EL (cell line): ENCODE measurements around the gene TMEM109.

Experiments
- DNase-seq: peaks from one replicate; pipeline ENCODE4 v3.0.0-alpha.2; 2016

The TMEM109 gene

DNA sequence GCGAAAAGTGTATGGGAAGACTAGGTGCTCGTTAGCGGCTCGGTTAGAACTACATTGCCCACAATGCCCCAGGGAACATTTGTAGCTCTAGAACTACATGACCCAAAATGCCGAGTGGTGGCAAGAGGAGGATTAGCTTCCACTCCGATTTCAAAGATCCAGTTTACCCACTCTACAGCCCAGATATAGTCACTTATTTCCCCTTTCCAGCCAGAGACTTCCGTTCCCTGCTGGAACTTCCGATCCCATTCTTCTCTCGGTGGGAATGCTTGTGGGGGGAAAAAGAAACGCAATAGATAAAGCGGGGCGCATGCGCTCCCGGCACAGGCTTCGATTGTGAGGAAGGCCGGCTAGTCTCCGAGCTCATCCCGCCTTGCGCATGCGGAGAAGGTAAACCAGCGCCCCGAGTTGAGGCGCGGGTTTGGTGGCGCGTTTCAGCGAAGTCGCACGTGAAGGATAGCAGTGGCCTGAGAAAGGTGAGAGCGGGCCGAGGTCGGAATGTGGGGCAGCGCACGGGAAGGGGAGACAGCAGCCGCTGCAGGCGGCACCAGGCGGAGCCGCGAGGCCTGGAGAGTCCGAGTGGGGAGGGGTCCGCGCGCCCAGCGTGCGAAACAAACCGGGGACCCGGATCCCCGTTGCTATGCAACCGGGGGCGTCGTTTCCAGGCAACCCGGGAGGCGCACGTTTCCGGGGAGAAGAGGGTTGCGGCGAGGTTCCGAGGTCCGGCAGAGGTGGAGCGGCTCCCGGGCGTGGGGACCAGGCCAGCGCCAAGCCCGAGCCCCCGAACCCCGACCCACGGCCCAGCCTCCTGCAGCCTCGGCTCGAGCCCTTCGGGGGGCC is at the start of gene TMEM109:
Gene TMEM109 (plus strand): TSS at position 366 of the 840 bp plus-strand sequence. CDS start 5,536 bp downstream, outside the sequence.
- peak; percentile 93 for DNase-seq

GRCh38 chr11:60864856-60865513 is 49.0 kb upstream of the TMEM109 start:
- no peak for DNase-seq

- DNase-seq: no peak
Observed at GRCh38 chr11:60866911-60867870, 46.8 kb upstream of the TMEM109 start, which contains the start of gene ZP1. Gene ZP1 (plus strand): TSS chr11:60867542. CDS start chr11:60867562, 20 bp downstream.

DNA sequence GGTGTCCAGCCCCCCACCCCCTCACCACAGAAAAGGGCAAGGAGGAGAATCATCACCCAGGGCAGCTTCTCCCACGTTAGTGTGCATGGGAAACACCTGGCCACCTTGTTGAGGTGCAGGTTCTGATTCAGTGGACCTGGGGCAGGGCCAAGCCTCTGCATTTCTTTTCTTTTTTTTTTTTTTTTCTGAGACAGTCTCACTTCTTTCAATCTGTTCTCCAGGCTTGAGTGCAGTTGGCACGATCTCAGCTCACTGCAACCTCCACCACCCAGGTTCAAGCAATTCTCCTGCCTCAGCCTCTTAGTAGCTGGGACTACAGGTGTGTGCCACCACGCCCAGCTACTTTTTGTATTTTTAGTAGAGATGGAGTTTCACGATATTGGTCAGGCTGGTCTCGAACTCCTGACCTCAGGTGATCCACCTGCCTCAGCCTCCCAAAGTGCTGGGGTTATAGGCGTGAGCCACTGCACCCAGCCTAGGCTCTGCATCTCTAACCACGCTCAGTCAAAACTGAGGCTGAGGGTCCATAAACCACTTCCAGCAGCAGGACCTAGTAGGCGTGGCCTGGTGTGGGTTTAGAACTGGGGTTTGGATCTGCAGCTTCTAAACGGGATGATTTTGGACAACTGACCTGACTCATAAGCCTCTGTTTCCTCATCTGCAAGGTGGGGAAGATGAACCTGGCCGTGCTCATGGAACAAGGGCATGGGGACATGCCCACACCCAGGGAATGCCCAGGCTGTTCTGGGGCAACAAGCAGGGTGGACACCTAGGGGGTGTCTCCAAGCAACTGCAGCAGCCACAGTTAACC is 45.9 kb upstream of the TMEM109 start:
- DNase-seq: no peak

DNA sequence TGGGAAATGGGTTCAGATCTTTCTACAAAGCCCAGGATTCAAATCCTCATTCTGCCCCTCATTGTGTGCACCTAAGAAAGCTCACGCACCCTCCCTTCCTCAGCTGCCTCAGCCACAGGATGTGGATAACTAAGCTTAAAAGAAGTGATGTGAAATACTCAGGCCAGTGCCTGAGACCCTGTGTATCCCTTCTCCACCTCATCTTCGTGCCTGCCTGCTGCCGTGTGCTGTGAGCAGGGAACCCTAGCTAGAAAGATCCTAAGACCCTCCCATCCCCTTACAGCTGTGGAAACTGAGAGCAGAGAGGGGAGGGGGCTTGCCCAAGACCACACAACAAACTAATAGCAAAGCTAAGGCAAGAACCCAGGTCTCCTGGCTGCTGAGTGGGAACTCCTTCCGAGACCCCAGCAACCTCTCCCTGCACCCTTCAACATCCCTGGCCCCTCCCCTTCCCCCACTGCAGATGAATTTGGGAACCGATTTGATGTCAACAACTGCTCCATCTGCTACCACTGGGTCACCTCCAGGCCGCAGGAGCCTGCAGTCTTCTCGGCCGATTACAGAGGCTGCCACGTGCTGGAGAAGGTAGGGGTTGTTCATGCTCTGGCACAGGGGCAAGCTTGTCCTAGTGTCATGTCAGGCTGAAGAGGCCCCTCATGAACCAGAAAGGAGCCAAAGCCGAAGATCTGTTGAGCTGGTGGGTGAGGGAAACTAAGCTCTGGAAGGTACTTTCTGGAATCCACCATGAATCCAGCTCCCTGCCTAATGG is 45.1 kb upstream of the TMEM109 start:
- no peak for DNase-seq

GRCh38 chr11:60869451-60869825 is 44.5 kb upstream of the TMEM109 start:
- no peak for DNase-seq

GRCh38 chr11:60870276-60870675 is 43.7 kb upstream of the TMEM109 start:
- no peak for DNase-seq

DNA sequence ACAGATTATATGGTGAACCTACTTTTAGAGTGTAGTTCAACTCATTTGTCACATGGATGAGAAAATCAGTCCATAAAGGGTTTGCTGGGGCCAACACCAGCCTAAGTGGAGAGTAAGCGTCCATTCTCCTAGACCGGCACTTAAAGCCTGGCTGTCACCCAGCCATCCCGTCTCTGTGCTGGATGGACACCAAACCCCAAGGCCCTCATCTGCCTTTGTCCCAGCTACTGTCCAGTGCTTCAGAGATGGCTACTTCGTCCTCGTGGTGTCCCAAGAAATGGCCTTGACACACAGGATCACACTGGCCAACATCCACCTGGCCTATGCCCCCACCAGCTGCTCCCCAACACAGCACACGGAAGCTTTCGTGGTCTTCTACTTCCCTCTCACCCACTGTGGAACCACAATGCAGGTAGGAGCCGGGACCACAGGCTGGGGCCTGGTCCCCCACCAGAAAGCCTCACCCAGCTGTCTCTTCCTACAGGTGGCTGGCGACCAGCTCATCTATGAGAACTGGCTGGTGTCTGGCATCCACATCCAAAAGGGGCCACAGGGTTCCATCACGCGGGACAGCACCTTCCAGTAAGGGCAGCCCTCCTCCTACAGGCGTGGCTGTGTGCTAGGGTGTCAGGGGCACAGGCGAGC is 43.1 kb upstream of the TMEM109 start:
- DNase-seq: no peak

DNA sequence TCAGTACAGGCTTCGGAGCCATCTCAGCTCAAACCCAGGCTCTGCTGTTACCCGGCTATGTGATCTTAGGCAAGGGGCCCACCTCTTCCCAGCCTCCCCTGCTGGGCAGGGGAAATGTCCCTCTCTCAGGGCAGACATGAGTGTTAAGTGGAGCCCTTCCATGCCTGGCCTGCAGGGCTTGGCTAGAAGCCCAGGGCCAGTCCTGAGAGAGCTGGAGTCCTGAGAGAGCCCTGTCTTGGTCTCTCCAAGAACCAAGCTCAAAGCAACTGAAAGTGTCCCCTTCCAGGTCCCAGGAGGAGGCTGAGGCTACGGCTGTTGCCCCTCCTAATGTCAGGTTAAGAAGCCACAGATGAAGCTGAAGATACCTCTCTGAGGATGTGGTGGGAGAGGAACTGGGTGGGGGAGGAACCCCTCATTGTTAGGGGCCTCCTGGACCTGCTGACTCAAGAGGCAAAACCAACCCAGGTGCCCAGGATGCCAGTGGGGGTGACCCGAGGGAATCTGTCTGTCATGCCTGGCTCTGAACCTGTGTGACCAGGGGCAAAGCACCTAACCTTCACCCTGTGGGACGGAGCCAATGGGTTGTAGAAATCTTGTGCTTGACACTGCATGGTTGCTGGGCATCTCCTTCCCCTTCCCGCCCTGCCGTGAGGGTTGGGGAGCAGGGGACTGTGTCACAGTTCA is 42.4 kb upstream of the TMEM109 start:
- DNase-seq: peak; percentile 56

GRCh38 chr11:60872124-60872960 is 41.6 kb upstream of the TMEM109 start:
- peak; percentile 76 for DNase-seq

DNA sequence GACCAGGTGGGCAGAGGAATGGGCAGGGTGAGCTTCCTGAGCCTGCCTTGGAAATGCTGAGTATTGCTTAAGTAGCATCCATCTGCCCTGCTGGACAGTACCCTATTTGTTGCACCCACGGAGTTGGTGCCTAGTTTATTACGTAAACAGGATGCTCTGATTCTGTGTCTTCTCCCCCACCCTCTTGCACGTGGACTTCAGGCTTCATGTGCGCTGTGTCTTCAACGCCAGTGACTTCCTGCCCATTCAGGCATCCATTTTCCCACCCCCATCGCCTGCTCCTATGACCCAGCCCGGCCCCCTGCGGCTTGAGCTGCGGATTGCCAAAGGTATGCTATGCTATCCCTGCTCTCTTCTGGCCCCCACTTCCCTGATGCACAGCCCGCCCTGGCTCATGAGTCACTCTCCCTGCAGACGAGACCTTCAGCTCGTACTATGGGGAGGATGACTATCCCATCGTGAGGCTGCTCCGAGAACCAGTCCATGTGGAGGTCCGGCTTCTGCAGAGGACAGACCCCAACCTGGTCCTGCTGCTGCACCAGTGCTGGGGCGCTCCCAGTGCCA is 40.9 kb upstream of the TMEM109 start:
- peak; percentile 98 for DNase-seq

DNA sequence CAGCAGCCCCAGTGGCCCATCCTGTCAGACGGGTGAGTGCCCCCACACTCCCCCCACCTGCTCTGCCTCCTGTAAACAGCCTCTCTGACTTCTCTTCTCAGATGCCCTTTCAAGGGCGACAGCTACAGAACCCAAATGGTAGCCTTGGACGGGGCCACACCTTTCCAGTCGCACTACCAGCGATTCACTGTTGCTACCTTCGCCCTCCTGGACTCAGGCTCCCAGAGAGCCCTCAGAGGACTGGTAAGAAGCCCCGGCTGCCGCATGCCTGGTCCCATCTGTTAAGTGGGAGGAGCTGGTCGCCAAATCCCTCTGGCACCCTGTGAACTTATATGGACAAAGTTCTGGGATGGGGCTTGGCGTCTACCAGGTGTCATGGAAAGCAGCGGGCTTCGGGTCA is 40.4 kb upstream of the TMEM109 start:
- no peak for DNase-seq

- DNase-seq: no peak
Observed at GRCh38 chr11:60874421-60875365, 39.3 kb upstream of the TMEM109 start.

DNA sequence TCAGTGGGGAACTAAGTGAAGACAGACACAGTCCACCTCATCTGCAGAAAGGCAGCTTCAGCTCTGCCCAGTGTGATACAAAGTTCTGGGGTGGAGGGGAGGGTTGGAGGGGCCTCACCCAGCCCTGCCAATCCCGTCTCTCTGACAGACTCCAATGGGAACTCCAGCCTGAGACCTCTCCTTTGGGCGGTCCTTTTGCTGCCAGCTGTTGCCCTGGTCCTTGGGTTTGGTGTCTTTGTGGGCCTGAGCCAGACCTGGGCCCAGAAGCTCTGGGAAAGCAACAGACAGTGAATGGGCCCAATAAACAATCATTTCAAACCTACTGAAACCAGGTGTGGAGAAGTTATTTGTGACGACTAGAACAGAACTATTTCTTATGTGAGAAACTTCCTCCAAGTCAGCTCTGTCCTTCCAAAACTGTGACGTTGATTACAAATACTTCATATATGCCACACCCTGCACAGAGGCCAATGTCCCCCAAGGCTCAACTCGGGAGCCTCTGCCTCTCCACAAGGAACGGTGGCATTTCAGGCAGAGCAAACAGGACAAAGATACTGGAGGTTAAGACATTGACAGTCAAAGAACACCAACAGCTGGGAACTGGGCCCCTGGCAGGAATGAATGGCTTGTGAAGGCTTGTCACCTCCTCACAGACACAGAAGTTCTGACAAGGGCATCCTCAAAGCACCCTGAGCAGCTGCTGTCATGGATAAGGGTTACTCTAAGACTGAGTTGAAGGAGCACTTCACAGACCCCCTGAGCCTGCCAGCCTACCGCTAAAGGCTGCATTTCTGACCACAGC is 38.4 kb upstream of the TMEM109 start:
- DNase-seq: no peak

DNA sequence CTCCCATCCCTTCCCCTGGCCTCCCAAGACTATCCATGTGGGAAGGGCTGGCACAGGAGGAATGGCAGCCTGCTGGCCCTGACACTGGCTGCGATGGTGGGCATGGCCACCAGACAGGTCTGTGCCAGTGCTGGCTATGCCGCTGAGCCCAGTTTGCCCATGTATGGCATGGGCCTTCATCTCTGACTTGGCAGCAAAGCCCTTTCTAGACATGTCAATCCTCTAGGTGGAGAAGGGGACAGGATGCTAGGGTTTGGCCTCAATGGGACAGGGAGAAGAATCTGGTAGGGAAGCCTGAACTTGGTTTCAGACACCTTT is 37.8 kb upstream of the TMEM109 start:
- DNase-seq: no peak

DNA sequence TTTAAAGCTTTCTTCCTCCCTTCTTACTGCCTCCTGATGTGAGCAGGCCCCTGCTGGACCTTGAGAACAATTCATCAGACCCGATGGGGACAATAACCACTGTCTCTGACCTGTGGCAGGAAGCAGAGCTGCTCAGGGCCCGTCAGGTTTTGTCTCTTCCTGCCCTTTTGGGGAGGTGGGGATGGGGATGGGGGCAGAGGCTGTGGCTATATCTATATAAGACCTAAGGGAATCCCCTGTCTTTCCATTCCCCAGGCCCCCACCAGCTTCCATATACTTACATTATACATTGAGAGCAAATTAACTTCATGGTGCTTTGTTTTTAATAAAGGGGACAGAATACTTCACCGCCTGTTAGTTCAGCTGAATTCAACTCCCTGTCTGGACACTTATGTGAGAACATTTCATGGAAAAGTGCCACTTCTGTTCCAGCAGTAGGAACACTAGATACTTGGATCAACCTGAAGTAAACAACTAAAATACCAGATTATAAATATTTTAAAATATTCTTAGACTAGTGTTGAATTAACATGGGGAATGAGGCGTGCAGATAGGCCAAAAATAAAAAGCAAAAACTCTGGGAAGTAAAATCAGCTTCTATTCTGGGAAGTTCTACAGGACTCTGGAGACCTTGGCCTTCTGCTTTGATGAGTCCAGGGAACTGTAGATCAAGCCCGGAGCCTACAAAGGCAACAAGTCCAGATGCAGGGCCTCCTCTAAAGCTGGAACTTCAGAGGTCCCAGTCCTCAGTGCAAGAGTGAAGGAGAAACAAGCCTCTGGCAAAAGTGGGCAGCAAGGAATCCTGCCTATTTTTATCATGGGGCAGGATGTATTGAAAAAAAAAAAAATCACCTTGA is 35.5 kb upstream of the TMEM109 start:
- no peak for DNase-seq
